Measurements from ENCODE around the gene ULK3. TPM values are rescaled to one million over a fixed set of nuclear protein-coding genes. Genes with fewer than 3 reads are reported as not detected.

The ULK3 gene
- total RNA-seq, 1 experiment from 2014 or later = 15.3 TPM

- DNase-seq (ENCODE audit: low read depth) = no peak
These were observed 1.8 kb downstream of the ULK3 start for GRCh38 chr15:74840851-74841775.

- no peak for DNase-seq (ENCODE audit: low read depth)
These were observed 3.2 kb downstream of the ULK3 start for GRCh38 chr15:74839526-74840395.

- DNase-seq (ENCODE audit: low read depth) = no peak
These were observed 4.0 kb downstream of the ULK3 start for GRCh38 chr15:74838746-74839525.

- DNase-seq (ENCODE audit: low read depth) = no peak
These were observed 4.8 kb downstream of the ULK3 start for GRCh38 chr15:74838137-74838516.

GRCh38 chr15:74837482-74838136 is 5.3 kb downstream of the ULK3 start:
- no peak for DNase-seq (ENCODE audit: low read depth)

GRCh38 chr15:74836846-74837245 is 6.1 kb downstream of the ULK3 start:
- DNase-seq (ENCODE audit: low read depth) = no peak

GRCh38 chr15:74835312-74835823 is 7.6 kb downstream of the ULK3 start:
- peak; percentile 61 for DNase-seq (ENCODE audit: low read depth)

- DNase-seq (ENCODE audit: low read depth) = no peak
These were observed 9.4 kb downstream of the ULK3 start for GRCh38 chr15:74833376-74834107.

GRCh38 chr15:74832826-74833225 is 10.1 kb downstream of the ULK3 start:
- no peak for DNase-seq (ENCODE audit: low read depth)

GRCh38 chr15:74831813-74832495 is 11.0 kb downstream of the ULK3 start:
- no peak for DNase-seq (ENCODE audit: low read depth)

GRCh38 chr15:74830868-74831267 is 12.1 kb downstream of the ULK3 start:
- DNase-seq (ENCODE audit: low read depth) = no peak

GRCh38 chr15:74829991-74830390 is 13.0 kb downstream of the ULK3 start:
- DNase-seq (ENCODE audit: low read depth) = no peak

- DNase-seq (ENCODE audit: low read depth) = no peak
These were observed 13.5 kb downstream of the ULK3 start for GRCh38 chr15:74829486-74829885.

GRCh38 chr15:74828835-74829234 is 14.1 kb downstream of the ULK3 start:
- DNase-seq (ENCODE audit: low read depth) = no peak

GRCh38 chr15:74827614-74828013 is 15.3 kb downstream of the ULK3 start:
- DNase-seq (ENCODE audit: low read depth) = no peak

- no peak for DNase-seq (ENCODE audit: low read depth)
These were observed 16.0 kb downstream of the ULK3 start for GRCh38 chr15:74826921-74827320.

- no peak for DNase-seq (ENCODE audit: low read depth)
These were observed 16.6 kb downstream of the ULK3 start, which contains the start of gene CPLX3 for GRCh38 chr15:74826364-74826819. Gene CPLX3, plus strand, starts transcription at chr15:74826627. Its CDS starts 77 bp downstream, at chr15:74826704.

- DNase-seq (ENCODE audit: low read depth) = no peak
These were observed 17.1 kb downstream of the ULK3 start for GRCh38 chr15:74825866-74826265.

- DNase-seq (ENCODE audit: low read depth) = no peak
These were observed 18.0 kb downstream of the ULK3 start for GRCh38 chr15:74824976-74825375.

- no peak for DNase-seq (ENCODE audit: low read depth)
These were observed 19.6 kb downstream of the ULK3 start for GRCh38 chr15:74823324-74823723.

All from M059J (cell line).